Measurements from ENCODE around the gene SLC10A1.

DNA sequence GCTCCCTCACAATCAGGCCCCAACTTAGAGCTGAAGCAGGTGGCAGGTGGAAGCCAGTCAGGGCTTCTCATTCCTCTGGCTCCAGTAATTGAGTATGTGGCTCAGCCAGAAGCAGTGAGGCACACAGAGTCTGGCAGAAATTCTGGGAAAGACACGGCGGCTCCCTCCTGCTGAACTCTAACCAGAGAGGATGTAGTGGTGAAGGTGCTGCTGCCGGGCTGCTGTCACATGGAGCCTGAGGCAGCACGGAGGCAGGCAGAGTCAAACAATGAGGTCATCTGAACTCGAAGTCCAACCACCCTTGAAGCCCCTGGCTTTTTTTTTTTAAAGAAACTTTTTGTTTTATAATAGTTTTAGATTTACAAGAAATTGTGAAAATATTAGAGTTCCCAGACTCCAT, 48.7 kb upstream of the SLC10A1 start:
- TF ChIP-seq, protein P1, sequence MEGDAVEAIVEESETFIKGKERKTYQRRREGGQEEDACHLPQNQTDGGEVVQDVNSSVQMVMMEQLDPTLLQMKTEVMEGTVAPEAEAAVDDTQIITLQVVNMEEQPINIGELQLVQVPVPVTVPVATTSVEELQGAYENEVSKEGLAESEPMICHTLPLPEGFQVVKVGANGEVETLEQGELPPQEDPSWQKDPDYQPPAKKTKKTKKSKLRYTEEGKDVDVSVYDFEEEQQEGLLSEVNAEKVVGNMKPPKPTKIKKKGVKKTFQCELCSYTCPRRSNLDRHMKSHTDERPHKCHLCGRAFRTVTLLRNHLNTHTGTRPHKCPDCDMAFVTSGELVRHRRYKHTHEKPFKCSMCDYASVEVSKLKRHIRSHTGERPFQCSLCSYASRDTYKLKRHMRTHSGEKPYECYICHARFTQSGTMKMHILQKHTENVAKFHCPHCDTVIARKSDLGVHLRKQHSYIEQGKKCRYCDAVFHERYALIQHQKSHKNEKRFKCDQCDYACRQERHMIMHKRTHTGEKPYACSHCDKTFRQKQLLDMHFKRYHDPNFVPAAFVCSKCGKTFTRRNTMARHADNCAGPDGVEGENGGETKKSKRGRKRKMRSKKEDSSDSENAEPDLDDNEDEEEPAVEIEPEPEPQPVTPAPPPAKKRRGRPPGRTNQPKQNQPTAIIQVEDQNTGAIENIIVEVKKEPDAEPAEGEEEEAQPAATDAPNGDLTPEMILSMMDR (IDR thresholded peaks at IDR 0.05; ENCODE audit: low read depth, low read length), result no peak
- TF ChIP-seq POLR2A (IDR thresholded peaks at IDR 0.05; ENCODE audit: extremely low read depth, insufficient read length) (no peak), MYC (IDR thresholded peaks at IDR 0.05; ENCODE audit: low read depth, low read length) (no peak)
- TF ChIP-seq, protein P2, sequence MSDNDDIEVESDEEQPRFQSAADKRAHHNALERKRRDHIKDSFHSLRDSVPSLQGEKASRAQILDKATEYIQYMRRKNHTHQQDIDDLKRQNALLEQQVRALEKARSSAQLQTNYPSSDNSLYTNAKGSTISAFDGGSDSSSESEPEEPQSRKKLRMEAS (IDR thresholded peaks at IDR 0.05; ENCODE audit: low read depth, low read length), result no peak
